HG03139 (cell line): ENCODE results near the gene MFAP4.

ENCODE experiments used
- ATAC-seq: cut with Tn5 transposase; IDR thresholded peaks from one replicate; pipeline ENCODE4 v1.9.1; 2021; ENCODE audit not compliant: unreplicated experiment

Gene MFAP4

DNA sequence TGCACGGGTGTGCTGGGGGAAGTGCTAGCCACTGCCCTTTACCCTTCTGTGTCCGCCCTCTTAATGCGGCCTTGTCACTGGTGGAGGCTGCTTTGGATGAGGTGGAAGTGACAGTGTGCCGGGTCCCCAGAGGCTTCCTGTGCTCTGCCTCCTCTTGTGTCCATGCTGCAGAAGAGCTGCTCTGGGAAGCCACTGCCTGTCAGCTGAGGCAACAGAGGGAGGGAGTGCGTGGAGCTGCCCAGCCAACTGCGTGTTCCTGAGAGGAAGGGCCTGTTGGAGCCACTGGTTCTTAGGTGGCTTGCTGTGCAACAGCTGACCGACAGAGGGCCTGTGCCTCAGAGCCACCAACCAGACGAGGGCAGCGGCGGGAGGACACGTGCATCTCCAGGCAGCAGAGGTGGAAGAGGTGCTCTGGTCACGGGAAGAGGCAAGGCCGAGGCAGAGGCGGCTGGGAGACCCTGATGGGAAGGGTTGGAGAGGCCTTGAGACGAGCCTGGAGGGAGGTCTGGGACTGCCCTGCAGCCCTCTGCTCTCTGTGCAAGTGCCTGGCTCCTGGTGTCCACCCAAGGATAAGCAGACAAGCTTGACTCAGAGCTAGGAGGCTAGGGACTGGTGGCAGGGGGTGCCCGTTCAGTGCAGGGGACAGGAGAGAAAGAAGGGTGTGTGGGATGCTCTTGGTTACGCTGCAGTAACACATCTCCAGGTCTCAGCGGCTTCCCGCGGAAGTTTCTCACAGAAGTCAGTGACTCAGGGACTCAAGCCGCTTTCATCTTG lies 49.9 kb downstream of the MFAP4 start:
- ATAC-seq: no peak

GRCh38 chr17:19335951-19336631 lies 50.9 kb downstream of the MFAP4 start:
- no peak for ATAC-seq

DNA sequence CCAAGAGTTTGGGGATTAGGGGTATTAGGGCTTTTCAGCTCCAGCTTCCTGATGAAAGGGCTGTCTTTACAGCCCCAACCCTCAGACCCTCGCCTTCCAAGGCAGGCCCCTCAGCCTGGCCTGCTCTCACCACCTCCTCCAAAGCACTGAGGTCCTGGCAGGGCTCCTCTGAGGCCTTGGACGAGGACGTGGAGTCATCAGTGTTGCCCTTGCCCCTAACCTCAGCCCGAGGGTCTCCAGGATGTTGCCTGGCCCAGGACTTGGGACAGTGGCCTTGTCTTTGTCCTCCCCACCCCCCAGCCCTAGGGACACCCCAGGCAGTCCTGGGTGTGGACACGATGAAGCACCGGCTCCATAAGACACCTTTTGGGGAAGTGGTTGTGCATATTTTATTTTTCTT lies 52.7 kb downstream of the MFAP4 start:
- no peak for ATAC-seq

- ATAC-seq: no peak
Measured at GRCh38 chr17:19333736-19334290, 53.2 kb downstream of the MFAP4 start.
